ENCODE data around the gene OLFML3.

DNA sequence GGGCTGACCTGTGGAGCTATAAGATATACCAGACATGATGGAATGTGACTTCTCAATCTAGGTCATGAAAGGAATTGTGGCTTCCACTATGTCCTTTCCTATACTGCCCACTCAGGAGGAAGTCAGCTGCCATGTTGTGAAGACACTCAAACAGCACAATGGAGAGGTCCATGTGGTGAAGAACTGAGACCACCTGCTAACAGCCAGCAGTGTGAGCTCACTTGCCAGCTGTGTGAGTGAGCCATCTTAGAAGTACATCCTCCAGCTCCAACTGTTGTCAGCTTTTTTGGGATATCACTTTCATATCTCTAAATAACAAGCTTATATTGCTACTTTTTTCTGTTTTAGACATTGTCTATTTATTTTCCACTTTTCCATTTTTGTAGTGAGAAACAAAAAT, 29.7 kb downstream of the OLFML3 start:
- no peak for TF ChIP-seq TAF1 (IDR thresholded peaks at IDR 0.05; ENCODE audit: low read depth)
- no peak for TF ChIP-seq EP300 (IDR thresholded peaks at IDR 0.05; ENCODE audit: borderline replicate concordance)
- TF ChIP-seq, protein P1, sequence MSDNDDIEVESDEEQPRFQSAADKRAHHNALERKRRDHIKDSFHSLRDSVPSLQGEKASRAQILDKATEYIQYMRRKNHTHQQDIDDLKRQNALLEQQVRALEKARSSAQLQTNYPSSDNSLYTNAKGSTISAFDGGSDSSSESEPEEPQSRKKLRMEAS (IDR thresholded peaks at IDR 0.05), result no peak
- TF ChIP-seq, protein P2, sequence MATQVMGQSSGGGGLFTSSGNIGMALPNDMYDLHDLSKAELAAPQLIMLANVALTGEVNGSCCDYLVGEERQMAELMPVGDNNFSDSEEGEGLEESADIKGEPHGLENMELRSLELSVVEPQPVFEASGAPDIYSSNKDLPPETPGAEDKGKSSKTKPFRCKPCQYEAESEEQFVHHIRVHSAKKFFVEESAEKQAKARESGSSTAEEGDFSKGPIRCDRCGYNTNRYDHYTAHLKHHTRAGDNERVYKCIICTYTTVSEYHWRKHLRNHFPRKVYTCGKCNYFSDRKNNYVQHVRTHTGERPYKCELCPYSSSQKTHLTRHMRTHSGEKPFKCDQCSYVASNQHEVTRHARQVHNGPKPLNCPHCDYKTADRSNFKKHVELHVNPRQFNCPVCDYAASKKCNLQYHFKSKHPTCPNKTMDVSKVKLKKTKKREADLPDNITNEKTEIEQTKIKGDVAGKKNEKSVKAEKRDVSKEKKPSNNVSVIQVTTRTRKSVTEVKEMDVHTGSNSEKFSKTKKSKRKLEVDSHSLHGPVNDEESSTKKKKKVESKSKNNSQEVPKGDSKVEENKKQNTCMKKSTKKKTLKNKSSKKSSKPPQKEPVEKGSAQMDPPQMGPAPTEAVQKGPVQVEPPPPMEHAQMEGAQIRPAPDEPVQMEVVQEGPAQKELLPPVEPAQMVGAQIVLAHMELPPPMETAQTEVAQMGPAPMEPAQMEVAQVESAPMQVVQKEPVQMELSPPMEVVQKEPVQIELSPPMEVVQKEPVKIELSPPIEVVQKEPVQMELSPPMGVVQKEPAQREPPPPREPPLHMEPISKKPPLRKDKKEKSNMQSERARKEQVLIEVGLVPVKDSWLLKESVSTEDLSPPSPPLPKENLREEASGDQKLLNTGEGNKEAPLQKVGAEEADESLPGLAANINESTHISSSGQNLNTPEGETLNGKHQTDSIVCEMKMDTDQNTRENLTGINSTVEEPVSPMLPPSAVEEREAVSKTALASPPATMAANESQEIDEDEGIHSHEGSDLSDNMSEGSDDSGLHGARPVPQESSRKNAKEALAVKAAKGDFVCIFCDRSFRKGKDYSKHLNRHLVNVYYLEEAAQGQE (IDR thresholded peaks at IDR 0.05; ENCODE audit: low read depth), result no peak
- no peak for TF ChIP-seq TCF12 (IDR thresholded peaks at IDR 0.05; ENCODE audit: low read depth)
